SH-SY5Y (cell line): ENCODE results near the gene SFTA2.

Experiments used
- GATA2 ChIP-seq: IDR thresholded peaks from 2 replicates; pipeline ENCODE4 v1.6.1; 2011; ENCODE audit warnings: mild to moderate bottlenecking, low read depth, low read length
- GATA3 ChIP-seq: IDR thresholded peaks from 2 replicates; pipeline ENCODE4 v1.6.1; 2011; ENCODE audit warnings: low read depth, mild to moderate bottlenecking, low read length, moderate library complexity

- no peak for TF ChIP-seq GATA2
- no peak for TF ChIP-seq GATA3
These were observed 3.3 kb downstream of the SFTA2 start for GRCh38 chr6:30928677-30929076.
